ENCODE measurements around the gene TRPM2.
"Not testable (repeated sequence)": the region's sequence is repeated elsewhere in the genome, so short reads cannot be mapped to it uniquely, and the experiment has no call there.

The TRPM2 gene

GRCh38 chr21:44357064-44357837 lies 3.8 kb downstream of the TRPM2 start:
- H3K27ac ChIP-seq, result no peak overlapping the region
- TF ChIP-seq CTCF (IDR thresholded peaks at IDR 0.05) (no peak), ZFX (IDR thresholded peaks at IDR 0.05; ENCODE audit: borderline replicate concordance) (no peak)

GRCh38 chr21:44359396-44359795 lies 6.0 kb downstream of the TRPM2 start:
- no peak overlapping the region for H3K27ac ChIP-seq
- TF ChIP-seq ZFX (IDR thresholded peaks at IDR 0.05; ENCODE audit: borderline replicate concordance) (no peak), CTCF (IDR thresholded peaks at IDR 0.05) (no peak)

GRCh38 chr21:44360159-44360558 lies 6.7 kb downstream of the TRPM2 start:
- TF ChIP-seq ZFX (IDR thresholded peaks at IDR 0.05; ENCODE audit: borderline replicate concordance), result no peak
- TF ChIP-seq CTCF (IDR thresholded peaks at IDR 0.05), result no peak
- H3K27ac ChIP-seq, result no peak overlapping the region

- not testable (repeated sequence) for H3K27ac ChIP-seq
Observed at GRCh38 chr21:44361903-44362302, 8.5 kb downstream of the TRPM2 start.

- no peak overlapping the region for H3K27ac ChIP-seq
- no peak for TF ChIP-seq CTCF (IDR thresholded peaks at IDR 0.05)
- no peak for TF ChIP-seq ZFX (IDR thresholded peaks at IDR 0.05; ENCODE audit: borderline replicate concordance)
Observed at GRCh38 chr21:44363278-44363677, 9.9 kb downstream of the TRPM2 start.

- no peak for TF ChIP-seq ZFX (IDR thresholded peaks at IDR 0.05; ENCODE audit: borderline replicate concordance)
- TF ChIP-seq CTCF (IDR thresholded peaks at IDR 0.05), result 0 out of 2 replicates have a peak, but pooled peaks have one; percentile 6
- no peak overlapping the region for H3K27ac ChIP-seq
Observed at GRCh38 chr21:44364151-44365053, 11.0 kb downstream of the TRPM2 start.

- TF ChIP-seq ZFX (IDR thresholded peaks at IDR 0.05; ENCODE audit: borderline replicate concordance) (no peak), CTCF (IDR thresholded peaks at IDR 0.05) (no peak)
- no peak overlapping the region for H3K27ac ChIP-seq
Observed at GRCh38 chr21:44365251-44365966, 12.0 kb downstream of the TRPM2 start.
